ENCODE data around the gene SLC25A6. TPM values are rescaled to one million over a fixed set of nuclear protein-coding genes. Genes with fewer than 3 reads are reported as not detected.

SLC25A6 gene
- polyA plus RNA-seq, 3 donors: 481 to 682 (median 578) TPM

- no peak for DNase-seq (ENCODE audit: extremely low read depth in 1 of 11, low read depth in 9 of 11, low spot score in 4 of 11)
Observed at GRCh38 chrX:1397441-1398270, 5.7 kb upstream of the SLC25A6 start.

- DNase-seq (ENCODE audit: extremely low read depth in 1 of 11, low read depth in 9 of 11, low spot score in 4 of 11): no peak
Observed at GRCh38 chrX:1397001-1397400, 5.1 kb upstream of the SLC25A6 start.

GRCh38 chrX:1395646-1396216 lies 3.8 kb upstream of the SLC25A6 start:
- no peak for DNase-seq (ENCODE audit: extremely low read depth in 1 of 11, low read depth in 9 of 11, low spot score in 4 of 11)

DNA sequence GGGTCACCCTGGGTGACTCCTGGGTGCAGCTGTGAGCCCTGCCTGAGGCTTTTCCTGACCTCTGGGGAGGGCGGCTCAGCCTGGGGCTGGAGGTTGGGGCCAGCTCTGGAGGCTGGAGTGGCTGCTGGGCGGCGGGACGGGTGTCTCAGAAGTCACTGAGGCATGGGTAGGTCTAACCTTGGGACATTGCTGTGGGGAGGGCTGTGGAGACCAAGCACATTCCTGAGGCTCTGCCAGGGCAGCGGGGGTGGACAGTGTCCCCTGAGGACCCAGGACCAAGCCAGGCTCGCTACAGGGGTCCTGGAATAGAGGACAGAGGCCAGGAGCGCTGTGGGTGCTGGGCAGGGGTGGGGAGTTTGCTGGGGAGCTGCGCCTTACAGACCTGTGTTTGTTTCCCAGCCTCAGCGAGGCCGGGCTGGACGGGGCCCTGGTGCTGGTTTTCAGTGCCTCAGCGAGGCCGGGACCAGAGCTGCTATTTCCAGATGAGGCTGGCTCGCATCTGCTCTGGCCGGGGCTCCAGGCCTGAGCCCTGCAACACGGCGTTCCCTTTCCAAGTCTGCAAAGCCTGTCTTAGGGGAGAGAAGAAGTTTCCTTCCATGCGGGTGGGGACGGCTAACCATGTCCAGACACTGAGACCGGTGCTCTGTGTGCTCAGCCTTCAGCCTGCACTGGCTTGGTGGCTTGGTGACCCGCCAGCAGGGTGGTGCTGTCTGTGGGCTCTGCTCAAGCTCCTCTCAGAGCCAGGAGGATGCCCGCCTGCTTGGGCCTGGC lies 3.0 kb upstream of the SLC25A6 start:
- DNase-seq (ENCODE audit: extremely low read depth in 1 of 11, low read depth in 9 of 11, low spot score in 4 of 11): no peak

DNA sequence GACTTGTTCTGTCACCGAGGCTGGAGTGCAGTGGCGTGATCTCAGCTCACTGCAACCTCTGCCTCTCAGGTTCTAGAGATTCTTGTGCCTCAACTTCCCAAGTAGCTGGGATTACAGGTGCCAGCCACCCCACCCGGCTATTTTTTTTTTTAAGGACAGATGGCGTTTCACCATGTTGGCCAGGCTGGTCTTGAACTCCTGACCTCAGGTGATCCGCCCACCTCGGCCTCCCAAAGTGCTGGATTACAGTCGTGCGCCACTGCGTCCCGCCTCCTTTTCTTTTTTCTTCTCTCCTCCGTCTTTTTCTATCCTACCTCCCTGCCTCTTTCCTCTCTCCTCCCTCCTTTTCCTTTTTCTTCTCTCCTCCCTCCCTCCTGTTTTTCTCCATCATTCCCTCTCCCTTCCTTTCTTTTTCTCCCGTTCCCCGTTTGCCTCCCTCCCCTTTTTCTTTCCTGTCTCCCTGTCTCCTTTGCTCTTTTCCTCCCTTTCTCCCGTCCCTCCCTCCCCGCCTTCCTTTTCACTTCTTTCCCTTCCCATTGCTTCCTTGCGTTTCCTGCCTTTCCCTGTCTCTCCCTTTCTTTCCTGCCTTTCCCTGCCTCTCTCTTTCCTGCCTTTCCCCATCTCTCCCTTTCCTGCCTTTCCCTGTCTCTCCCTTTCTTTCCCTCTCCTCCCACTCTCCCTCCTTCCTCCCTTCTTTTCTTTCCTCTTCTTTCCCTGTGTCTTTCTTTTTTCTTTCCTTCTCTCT lies 2.1 kb upstream of the SLC25A6 start:
- DNase-seq (ENCODE audit: extremely low read depth in 1 of 11, low read depth in 9 of 11, low spot score in 4 of 11): no peak

DNA sequence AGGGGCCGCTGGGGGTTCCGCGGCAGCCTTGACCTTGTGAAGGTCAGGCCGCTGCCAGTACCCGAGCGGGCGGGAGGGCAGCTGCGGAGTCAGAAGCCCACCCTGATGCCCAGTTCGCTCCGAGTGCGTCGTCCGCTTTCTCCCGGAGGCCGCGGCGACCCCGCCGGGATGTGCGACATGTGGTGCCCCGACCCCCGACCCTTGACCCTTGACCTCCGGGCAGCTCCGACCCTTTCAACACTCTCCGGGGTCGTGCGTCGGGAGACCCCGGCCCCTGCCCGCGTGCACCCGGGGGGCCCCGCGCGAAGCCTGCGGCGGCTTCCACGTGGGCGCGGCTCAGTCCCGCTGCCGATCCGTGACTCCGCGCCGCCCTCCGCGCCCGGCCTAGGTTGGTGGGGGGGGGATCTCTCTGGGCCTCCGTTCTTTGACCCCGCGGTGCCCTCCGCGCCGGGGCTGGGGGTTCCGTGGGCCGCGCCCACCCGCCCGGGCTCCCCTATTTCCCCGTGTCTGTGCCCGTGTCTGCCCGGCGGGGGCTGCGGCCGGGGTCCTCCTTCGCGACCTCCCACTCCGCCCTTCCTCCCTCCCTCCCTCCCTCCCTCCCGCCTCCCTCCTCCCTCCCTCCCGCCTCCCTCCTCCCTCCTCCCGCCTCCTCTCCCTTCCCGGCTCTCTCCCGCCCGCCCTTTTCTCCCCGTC lies 609 bp upstream of the SLC25A6 start:
- DNase-seq (ENCODE audit: extremely low read depth in 1 of 11, low read depth in 9 of 11, low spot score in 4 of 11): peak in 10 of 11 donors; percentile 44 to 73 (median 60)

DNA sequence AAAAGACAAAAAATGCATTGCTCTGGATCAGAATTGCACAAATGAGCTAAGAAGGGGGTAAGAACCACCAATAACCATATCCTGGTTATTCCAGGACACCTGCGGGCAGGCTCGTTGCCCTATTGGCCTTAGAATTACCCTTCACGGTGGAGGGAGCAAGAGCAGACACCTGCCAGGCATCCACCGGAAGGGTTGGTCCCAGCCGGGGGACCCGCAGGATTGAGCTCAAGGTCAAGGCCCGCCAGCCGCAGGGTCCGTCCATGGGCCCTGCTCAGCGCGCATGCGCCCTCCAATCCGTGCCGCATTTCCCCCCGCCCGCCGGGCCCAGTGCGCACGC lies 575 bp downstream of the SLC25A6 start:
- DNase-seq (ENCODE audit: extremely low read depth in 1 of 11, low read depth in 9 of 11, low spot score in 4 of 11): peak in 3 of 11 donors; percentile 65 to 87 (median 77)

GRCh38 chrX:1390621-1391369 lies 1.1 kb downstream of the SLC25A6 start:
- DNase-seq (ENCODE audit: extremely low read depth in 1 of 11, low read depth in 9 of 11, low spot score in 4 of 11): no peak

DNA sequence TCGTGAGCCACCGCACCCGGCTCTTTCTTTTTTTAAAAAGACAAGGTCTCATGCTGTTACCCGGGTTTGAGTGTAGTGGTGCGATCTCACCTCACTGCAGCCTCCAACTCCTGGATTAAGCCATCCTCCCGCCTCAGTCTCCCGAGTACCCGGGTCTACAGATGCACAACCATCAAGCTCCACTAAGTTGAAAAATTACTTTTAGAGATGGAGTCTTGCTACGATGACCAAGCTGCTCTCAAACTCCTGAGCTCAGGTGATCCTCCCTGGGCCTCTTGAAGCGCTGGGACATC lies 2.0 kb downstream of the SLC25A6 start:
- no peak for DNase-seq (ENCODE audit: extremely low read depth in 1 of 11, low read depth in 9 of 11, low spot score in 4 of 11)

DNA sequence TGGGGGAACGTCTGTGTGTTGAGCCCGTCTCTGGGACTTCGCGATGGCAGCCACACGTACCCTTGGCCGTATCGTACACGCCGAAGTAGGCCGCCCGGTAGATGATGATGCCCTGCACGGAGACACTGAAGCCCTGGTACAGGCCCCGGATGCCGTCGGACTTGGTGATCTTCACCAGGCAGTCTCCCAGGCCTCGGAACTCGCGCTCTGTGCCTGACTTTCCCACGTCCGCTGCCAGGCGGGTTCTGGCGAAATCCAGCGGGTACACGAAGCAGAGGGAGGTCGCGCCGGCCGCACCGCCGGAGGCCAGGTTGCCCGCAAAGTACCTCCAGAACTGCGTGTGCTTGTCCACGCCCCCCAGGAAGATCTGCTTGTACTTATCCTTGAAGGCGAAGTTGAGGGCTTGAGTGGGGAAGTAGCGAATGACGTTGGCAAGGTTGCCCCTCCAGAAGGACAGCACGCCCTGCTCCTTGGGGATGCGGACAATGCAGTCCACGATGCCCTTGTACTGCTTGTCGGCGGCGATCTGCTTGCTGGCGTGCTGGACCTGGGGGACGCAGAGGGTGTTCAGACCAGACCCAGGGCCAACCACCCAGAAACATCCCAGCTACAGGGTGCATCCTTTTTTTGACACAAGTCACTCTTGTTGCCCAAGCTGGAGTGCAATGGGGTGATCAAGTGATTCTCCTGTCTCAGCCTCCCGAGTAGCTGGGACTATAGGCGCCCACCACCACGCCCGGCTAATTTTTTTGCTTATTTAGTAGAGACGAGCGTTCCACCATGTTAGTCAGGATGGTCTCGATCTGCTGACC lies 2.5 kb downstream of the SLC25A6 start:
- no peak for DNase-seq (ENCODE audit: extremely low read depth in 1 of 11, low read depth in 9 of 11, low spot score in 4 of 11)

- no peak for DNase-seq (ENCODE audit: extremely low read depth in 1 of 11, low read depth in 9 of 11, low spot score in 4 of 11)
Observed at GRCh38 chrX:1388651-1389050, 3.3 kb downstream of the SLC25A6 start.

DNA sequence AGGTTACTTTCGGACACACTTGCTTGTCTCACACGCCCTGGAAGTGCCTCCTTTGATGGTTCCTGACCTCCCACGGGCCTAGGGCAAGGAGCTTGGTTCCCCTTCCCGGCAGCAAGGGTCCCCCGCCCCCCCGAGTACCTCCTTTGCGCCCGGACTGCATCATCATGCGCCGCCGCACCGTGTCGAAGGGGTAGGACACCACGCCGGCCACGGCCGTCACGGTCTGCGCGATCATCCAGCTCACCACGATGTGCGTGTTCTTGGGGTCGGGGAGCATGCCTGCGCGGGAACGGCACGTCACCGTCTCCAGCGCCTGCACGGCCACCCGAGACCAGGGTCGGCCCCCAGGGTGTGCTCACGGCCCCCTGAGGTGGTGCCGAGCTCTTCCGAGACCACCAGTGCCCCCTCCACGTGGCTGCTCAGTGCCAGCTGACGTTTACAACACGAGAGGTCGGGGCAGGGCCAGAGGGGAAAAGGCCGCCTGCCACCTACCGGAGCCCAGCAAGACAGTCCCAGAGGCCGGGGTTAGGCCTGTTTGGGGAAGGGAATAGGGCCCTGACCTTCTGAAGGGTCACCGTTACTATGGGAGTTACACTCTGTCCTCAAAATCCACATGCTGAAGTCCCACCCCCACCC lies 4.7 kb downstream of the SLC25A6 start:
- no peak for DNase-seq (ENCODE audit: extremely low read depth in 1 of 11, low read depth in 9 of 11, low spot score in 4 of 11)

GRCh38 chrX:1386338-1387127 lies 5.4 kb downstream of the SLC25A6 start:
- no peak for DNase-seq (ENCODE audit: extremely low read depth in 1 of 11, low read depth in 9 of 11, low spot score in 4 of 11)

GRCh38 chrX:1385253-1386223 lies 6.4 kb downstream of the SLC25A6 start:
- DNase-seq (ENCODE audit: extremely low read depth in 1 of 11, low read depth in 9 of 11, low spot score in 4 of 11): no peak

- no peak for DNase-seq (ENCODE audit: extremely low read depth in 1 of 11, low read depth in 9 of 11, low spot score in 4 of 11)
Observed at GRCh38 chrX:1384658-1385252, 7.2 kb downstream of the SLC25A6 start.

All from renal cortex interstitium (tissue), 11 donors.